ENCODE results near the gene KCTD16. TPM values are rescaled to one million over a fixed set of nuclear protein-coding genes. Genes with fewer than 3 reads are reported as not detected.

KCTD16 gene
- total RNA-seq, 1 experiment from 2014 or later = 0.08 TPM

DNA sequence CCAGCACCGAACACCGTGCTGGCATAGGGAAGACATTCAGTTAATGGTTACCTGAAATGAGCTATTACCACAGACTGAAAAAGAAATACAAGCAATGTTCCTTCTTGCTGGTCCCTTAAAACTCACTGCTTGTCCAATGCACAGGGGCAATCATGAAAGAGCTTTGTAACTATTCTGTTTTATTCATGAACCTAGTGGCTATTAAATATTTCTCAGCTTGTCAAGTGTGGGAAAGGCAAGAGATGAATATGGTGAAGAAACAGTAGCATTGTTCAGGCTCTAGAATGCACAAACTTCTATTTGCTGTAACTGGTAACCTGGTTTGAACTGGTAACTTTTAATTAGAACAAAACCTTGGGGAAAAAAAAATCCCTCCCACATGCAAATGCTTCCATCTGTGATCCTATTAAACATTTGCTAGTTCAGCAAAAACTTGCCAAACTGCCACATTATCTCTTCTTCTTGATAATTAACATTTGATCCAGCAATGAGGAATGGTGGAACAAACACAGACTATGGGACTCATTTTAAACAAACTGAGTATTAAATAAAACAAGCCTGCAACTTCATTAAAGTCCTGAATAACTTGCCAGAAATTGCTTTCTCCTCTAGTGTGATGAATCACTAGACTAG, 36.4 kb upstream of the KCTD16 start:
- Histone ChIP-seq H3K36me3 (ENCODE audit: control insufficient read depth, insufficient read depth, low read length) (no peaks in the 10 kb centered on the region), H3K4me1 (ENCODE audit: control insufficient read depth, insufficient read depth, low read length) (no peaks in the 10 kb centered on the region), H3K27ac (ENCODE audit: low read length) (no peak overlapping the region), H3K27me3 (ENCODE audit: control insufficient read depth, insufficient read depth, low read length) (no peaks in the 10 kb centered on the region; the same call in 1 of the 2 replicates), H3K9me3 (ENCODE audit: control insufficient read depth, insufficient read depth, low read depth, low read length) (no peaks in the 10 kb centered on the region), H3K4me3 (ENCODE audit: low read depth in 2 of 2, low read length in 2 of 2) (no peak overlapping the region)
- BruUV-seq (replicated peaks) = no TSS peak
- TF ChIP-seq TCF7L2 (IDR thresholded peaks at IDR 0.05; ENCODE audit: low read depth, low read length) (no peak), CTCF (IDR thresholded peaks at IDR 0.05) (no peak), POLR2AphosphoS5 (IDR thresholded peaks at IDR 0.05; ENCODE audit: low read depth, low read length) (no peak), SIN3A (IDR thresholded peaks at IDR 0.05; ENCODE audit: borderline replicate concordance, insufficient read depth, low read depth, low read length) (no peak)
- TF ChIP-seq, protein P1, sequence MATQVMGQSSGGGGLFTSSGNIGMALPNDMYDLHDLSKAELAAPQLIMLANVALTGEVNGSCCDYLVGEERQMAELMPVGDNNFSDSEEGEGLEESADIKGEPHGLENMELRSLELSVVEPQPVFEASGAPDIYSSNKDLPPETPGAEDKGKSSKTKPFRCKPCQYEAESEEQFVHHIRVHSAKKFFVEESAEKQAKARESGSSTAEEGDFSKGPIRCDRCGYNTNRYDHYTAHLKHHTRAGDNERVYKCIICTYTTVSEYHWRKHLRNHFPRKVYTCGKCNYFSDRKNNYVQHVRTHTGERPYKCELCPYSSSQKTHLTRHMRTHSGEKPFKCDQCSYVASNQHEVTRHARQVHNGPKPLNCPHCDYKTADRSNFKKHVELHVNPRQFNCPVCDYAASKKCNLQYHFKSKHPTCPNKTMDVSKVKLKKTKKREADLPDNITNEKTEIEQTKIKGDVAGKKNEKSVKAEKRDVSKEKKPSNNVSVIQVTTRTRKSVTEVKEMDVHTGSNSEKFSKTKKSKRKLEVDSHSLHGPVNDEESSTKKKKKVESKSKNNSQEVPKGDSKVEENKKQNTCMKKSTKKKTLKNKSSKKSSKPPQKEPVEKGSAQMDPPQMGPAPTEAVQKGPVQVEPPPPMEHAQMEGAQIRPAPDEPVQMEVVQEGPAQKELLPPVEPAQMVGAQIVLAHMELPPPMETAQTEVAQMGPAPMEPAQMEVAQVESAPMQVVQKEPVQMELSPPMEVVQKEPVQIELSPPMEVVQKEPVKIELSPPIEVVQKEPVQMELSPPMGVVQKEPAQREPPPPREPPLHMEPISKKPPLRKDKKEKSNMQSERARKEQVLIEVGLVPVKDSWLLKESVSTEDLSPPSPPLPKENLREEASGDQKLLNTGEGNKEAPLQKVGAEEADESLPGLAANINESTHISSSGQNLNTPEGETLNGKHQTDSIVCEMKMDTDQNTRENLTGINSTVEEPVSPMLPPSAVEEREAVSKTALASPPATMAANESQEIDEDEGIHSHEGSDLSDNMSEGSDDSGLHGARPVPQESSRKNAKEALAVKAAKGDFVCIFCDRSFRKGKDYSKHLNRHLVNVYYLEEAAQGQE (IDR thresholded peaks at IDR 0.05; ENCODE audit: insufficient read depth in 1 of 2, low read depth in 2 of 2, low read length in 1 of 2) = no peak
- DNase-seq (ENCODE audit: low read depth, low spot score) = no peak
- ATAC-seq = no peak
- intact Hi-C loops (cut with micrococcal nuclease; ENCODE audit: unreplicated experiment) = loop anchor here (10.0 kb wide), 1 partner anchor 310 kb away; no protein-coding TSS in a partner anchor
- ChIA-PET CTCF (no interaction called here), POLR2A (no interaction called here)
- in situ Hi-C loops (cut with HindIII; ENCODE audit: low pct_unique_long_range_greater_than_20kb, low sequenced_read_pairs) = no loop called here

DNA sequence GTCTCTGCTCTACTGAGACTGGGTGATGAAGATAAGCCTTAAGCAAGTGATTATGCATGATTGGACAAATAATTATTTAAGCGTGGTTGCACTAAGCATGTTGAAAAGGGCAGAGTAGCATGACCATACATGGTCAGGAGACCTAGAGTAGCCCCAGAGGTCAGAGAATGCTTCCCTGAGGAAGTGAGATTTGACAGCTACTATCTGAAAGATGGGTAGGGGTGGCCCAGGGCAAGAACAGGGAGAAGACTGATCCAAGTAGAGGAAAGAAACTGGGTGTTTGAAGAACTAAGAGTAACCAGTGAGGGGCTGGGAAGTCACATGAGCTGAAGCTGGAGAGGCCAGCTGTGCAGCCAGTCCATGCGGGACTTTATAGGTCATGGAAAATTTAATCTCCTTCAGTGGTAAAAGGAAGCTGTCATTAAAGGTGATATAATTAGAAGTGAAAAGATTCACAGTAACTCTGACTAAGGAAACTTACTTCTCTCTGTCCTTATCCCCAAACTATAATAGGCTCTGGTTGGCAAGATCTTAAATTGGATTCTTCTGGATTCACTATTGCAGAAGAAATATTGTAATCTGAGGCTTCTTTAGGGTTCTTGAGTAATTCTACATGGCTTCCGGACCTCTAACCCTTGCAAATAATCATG, 35.4 kb upstream of the KCTD16 start:
- Histone ChIP-seq H3K27ac (ENCODE audit: low read length) (no peak overlapping the region), H3K9me3 (ENCODE audit: control insufficient read depth, insufficient read depth, low read depth, low read length) (no peaks in the 10 kb centered on the region), H3K36me3 (ENCODE audit: control insufficient read depth, insufficient read depth, low read length) (no peaks in the 10 kb centered on the region), H3K4me1 (ENCODE audit: control insufficient read depth, insufficient read depth, low read length) (no peaks in the 10 kb centered on the region), H3K4me3 (ENCODE audit: low read depth in 2 of 2, low read length in 2 of 2) (no peak overlapping the region), H3K27me3 (ENCODE audit: control insufficient read depth, insufficient read depth, low read length) (no peaks in the 10 kb centered on the region; the same call in 1 of the 2 replicates)
- POLR2A ChIA-PET = no interaction called here
- BruUV-seq (replicated peaks) = no TSS peak
- TF ChIP-seq, protein P1 (IDR thresholded peaks at IDR 0.05; ENCODE audit: insufficient read depth in 1 of 2, low read depth in 2 of 2, low read length in 1 of 2) = no peak
- TF ChIP-seq TCF7L2 (IDR thresholded peaks at IDR 0.05; ENCODE audit: low read depth, low read length) = no peak
- TF ChIP-seq CTCF (IDR thresholded peaks at IDR 0.05) = no peak
- TF ChIP-seq POLR2AphosphoS5 (IDR thresholded peaks at IDR 0.05; ENCODE audit: low read depth, low read length) = no peak
- TF ChIP-seq SIN3A (IDR thresholded peaks at IDR 0.05; ENCODE audit: borderline replicate concordance, insufficient read depth, low read depth, low read length) = no peak
- in situ Hi-C loops (cut with HindIII; ENCODE audit: low pct_unique_long_range_greater_than_20kb, low sequenced_read_pairs) = no loop called here
- DNase-seq (ENCODE audit: low read depth, low spot score) = no peak
- CTCF ChIA-PET = interaction anchor here (0.5 kb wide), 1 partner anchor 236 kb away, joined by 4 read pairs; no protein-coding TSS in a partner anchor
- intact Hi-C loops (cut with micrococcal nuclease; ENCODE audit: unreplicated experiment) = loop anchor here (10.0 kb wide), 1 partner anchor 310 kb away; no protein-coding TSS in a partner anchor
- no peak for ATAC-seq

Measured in Panc1 (cell line).